ENCODE measurements around the gene NIM1K. TPM values are rescaled to one million over a fixed set of nuclear protein-coding genes. Genes with fewer than 3 reads are reported as not detected.
"Not testable (repeated sequence)": the region's sequence is repeated elsewhere in the genome, so short reads cannot be mapped to it uniquely, and the experiment has no call there.

The NIM1K gene
- total RNA-seq, 1 donor from 2014 or later = 9.0 TPM

GRCh38 chr5:43230707-43231106, 38.7 kb downstream of the NIM1K start:
- no peak for DNase-seq

- DNase-seq = no peak
These were observed 40.0 kb downstream of the NIM1K start for GRCh38 chr5:43231977-43232376.

GRCh38 chr5:43232943-43233833, 41.2 kb downstream of the NIM1K start:
- no peak for DNase-seq

DNA sequence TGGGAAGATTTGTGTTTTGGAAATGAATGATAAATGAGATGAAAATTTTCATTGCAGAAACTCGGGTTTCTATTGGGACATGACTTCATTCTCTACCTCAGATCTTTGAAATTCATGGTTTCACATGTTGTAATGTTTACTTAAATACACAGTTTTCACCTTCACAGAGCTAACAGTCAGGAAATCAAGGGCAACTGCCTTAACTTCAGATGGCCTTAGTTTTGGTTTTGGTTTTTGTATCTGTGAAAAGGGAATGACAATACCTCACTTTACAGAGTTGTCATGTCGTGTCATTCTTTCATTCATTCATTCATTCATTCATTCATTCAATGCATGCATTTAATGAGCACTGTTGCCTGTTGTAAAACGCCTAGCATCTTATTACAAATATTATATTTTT, 41.9 kb downstream of the NIM1K start:
- DNase-seq = no peak

DNA sequence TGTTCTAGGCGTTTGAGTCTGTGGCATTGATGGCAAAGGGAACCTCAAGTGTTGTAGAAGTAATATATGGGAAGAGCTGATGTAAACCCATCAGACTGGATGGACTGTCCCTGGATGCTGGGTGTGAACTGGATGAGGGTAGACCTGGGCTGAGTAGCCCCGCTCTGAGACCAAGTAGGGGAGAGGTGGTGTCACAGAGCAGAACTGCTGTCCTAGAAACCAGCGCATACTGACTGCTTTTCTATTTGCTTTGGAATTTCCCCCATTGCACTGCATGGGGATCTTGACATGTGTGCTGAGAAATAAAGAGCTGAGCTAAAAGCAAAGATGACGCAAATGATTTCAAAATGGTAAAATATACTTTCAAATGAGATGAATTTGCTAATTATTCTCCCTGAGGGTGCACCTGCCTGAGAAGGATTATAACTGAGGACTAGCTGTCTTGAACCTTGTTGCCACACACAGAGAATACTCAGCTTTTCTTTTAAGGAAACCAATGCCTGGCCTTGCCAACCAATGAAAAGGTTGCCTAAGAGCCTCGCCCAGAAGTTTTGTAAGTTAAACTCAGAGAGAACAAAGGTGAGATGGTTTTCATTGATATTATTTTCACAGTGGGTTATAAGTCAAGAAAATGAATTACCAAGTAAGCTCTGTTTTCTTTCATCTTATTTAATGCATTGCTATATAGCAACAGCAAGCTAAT, 44.8 kb downstream of the NIM1K start:
- no peak for DNase-seq

GRCh38 chr5:43242196-43242595, 50.2 kb downstream of the NIM1K start:
- no peak for DNase-seq

DNA sequence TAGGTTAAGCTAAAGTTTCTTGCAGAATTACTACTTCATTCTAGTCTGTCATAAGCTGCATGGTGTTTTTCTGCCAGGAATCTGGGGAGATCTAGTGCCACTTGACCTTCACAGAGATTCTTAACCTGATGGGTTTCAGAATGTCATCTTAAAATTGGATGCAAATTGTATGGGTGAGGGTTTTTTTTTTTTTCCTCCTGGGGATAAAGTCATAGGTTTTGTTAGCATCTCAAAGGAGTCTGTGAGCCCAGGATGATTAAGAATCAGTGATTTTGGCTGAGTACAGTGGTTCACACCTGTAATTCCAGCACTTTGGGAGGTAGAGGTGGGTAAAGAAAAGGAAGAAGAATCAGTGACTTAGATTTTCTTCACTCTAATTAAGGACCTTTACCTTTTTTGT, 51.2 kb downstream of the NIM1K start:
- no peak for DNase-seq

DNA sequence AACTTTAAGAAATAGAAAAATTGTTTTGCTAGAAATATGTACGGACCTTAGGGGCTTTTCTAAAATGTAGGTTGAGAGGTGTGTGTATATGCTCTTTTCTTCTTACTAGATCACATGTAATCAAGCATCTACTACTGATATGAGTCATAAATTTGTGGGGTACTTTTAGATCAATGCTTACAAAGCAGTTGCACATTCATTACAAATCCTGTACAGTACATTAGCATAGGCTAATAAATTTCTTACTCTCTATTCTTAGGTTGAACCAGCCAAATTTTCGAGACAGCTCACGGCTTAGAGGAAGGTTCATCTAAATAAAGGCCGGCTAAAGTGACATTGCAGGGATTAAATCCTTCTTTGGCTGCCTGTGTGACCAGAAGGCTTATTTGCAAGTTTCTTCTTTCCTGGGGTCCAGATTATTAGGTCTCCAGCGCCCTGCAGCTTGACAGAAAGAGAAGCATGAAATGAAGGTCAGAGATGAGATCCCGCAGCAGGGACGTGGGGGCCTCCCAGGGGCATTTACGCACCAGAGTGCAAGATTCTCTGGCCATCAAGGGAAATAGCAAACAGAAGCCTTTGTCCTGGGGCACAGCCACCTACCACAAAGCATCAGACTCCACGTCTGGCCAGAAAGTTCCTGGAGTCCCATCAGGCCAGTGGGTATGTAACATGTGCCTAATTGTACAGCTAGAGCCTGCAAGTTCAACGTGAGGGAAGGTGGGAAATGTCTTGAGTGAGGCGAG, 53.0 kb downstream of the NIM1K start:
- DNase-seq = no peak

- DNase-seq = no peak
These were observed 53.8 kb downstream of the NIM1K start for GRCh38 chr5:43245724-43246385.

DNA sequence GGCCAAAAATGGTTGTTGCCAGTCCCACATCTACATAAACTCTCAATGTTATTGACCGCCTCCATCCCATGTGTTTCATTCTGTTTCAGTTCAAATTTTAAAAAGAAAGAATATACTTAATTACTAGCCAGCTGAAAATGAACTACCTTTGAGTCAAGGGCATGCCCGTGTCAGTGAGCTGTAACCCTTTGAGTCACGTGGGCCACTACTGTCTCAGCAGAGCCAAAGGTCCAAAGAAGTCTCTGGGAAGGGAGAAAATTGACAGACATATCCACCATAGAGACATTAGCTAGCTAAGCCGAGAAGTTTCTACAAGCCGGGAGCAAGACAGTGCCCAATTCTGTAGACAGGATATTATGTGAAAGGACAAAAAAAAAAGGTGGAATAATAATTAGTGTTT, 59.7 kb downstream of the NIM1K start:
- DNase-seq = no peak

GRCh38 chr5:43255704-43256103, 63.7 kb downstream of the NIM1K start:
- DNase-seq = no peak

- DNase-seq = no peak
These were observed 64.4 kb downstream of the NIM1K start for GRCh38 chr5:43256261-43256966.

GRCh38 chr5:43258116-43258515, 66.1 kb downstream of the NIM1K start:
- DNase-seq = no peak

DNA sequence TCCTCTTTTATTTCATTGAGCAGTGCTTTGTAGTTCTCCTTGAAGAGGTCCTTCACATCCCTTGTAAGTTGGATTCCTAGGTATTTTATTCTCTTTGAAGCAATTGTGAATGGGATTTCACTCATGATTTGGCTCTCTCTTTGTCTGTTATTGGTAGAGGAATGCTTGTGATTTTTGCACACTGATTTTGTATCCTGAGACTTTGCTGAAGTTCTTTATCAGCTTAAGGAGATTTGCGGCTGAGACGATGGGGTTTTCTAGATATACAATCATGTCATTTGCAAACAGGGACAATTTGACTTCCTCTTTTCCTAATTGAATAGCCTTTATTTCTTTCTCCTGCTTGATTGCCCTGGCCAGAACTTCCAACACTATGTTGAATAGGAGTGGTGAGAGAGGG, 70.2 kb downstream of the NIM1K start:
- DNase-seq = not testable (repeated sequence)

DNA sequence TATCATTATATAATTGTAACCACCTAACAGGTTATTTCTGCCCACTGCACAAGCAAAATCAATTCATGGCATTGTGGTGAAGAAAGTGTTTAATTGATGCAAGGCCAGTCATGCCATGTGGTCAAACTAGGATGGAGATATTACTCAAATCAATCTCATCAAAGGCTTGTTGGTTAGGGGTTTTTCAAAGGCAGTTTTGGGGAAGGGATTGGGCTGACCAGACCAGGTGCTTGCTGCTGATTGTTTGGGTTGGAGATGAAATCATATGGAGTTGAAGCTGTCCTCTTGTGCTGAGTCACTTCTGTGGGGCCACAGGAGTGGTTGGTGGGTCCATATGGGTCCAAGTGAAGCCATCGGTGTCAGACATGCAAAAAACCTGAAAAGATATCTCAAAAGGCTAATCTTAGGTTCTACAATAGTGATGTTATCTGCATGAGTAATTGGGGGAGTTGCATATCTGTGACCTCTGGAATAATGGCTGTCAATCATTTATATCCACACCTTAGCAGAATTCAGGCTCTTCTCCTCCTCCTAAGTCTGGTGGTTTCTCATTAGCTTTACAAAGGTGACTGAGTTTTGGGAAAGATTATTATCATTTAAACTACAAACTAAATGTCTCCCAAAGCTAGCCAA, 76.3 kb downstream of the NIM1K start:
- no peak for DNase-seq

DNA sequence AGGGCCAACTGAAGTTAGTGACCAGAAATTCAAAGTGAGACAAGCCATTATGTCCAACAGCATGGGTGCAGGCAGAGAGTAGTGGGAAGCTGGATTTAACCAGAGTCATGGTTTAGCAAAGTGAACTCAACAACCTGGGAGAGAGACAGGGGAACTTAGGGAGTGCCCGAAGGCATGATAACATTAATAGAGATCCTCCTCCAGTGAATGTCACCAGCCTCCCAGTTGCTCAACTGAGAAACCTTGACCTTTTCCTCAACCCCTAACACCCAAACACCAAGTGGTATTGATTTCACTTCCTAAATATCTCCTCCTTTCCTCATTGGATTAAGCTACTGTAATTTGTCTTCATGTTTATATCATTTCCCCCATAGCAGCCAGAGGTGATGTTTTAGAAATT, 78.6 kb downstream of the NIM1K start:
- DNase-seq = no peak

GRCh38 chr5:43273552-43273951, 81.5 kb downstream of the NIM1K start:
- DNase-seq = no peak

- DNase-seq = no peak
These were observed 82.5 kb downstream of the NIM1K start for GRCh38 chr5:43274435-43275114.

DNA sequence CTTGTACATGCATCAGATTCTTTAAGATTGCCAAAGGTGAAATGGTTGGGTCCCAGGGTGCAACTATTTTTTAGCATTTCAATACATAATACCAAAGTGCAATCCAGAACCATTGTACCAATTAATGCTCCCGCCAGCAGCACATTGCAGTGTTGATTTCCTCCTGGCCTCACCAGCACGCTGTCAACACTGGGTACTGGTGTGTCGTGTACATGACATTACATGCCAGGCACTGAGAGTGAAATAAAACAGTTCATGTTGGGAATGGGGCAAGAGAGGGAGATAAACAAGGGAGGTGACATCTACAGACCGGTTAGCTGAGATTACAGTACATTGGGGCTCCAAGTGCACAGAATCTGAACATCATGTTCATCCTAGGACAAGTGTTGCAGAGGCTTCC, 83.4 kb downstream of the NIM1K start:
- no peak for DNase-seq

DNA sequence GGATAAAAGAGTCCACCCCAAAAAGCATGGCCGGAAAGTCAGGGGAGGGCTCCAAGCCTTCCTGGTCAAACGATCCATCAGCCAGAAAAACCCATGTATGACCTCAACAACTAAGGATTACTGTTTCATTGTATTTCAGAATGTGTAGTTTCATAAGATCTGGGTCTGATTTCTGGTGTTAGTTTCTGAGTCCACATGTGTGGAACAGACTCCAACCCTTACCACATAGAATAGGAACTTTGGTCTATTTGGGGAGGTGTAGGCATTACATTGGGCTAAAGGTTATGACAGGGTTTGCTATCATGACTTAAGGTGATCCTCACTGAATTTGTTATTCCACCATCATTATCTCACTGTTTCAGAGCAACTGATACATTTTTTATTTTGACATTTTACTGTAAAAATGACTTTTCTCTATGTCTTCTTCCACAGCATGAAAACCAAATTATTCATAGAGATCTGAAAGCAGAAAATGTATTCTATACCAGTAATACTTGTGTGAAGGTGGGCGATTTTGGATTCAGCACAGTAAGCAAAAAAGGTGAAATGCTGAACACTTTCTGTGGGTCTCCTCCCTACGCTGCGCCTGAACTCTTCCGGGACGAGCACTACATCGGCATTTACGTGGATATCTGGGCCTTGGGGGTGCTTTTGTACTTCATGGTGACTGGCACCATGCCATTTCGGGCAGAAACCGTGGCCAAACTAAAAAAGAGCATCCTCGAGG, 87.7 kb downstream of the NIM1K start:
- DNase-seq = no peak
